Stimulated activated naive CD8-positive, alpha-beta T cell treated with anti-CD3 and anti-CD28 coated beads, Interleukin-15, amount 100 ng/mL, for 72 hours (primary cell): ENCODE data around the gene U2AF2.

Source experiments
- ATAC-seq: fragments of 150-1000 bp; cut with Tn5 transposase; 2 replicates; pipeline ENCODE4 v1.10.0; 2021; ENCODE audit warnings: mild to moderate bottlenecking, moderate library complexity
- DNase-seq, 2 donors: peaks; one replicate each; pipeline ENCODE4 v3.0.0; 2021 to 2022
- H3K27ac Mint-ChIP-seq, 2 donors: one replicate each; pipeline ENCODE4 v1.8.0; 2022; ENCODE audit warnings: mild to moderate bottlenecking in 2 of 2, mixed read lengths in 2 of 2, moderate library complexity in 2 of 2
- H3K27me3 Mint-ChIP-seq: one replicate; pipeline ENCODE4 v1.8.0; 2022; ENCODE audit warnings: mixed read lengths
- H3K4me1 Mint-ChIP-seq: one replicate; pipeline ENCODE4 v1.8.0; 2022; ENCODE audit warnings: mild to moderate bottlenecking, mixed read lengths
- H3K4me3 Mint-ChIP-seq, 2 donors: one replicate each; pipeline ENCODE4 v1.8.0; 2022; ENCODE audit warnings: mild to moderate bottlenecking in 2 of 2, mixed read lengths in 2 of 2, moderate library complexity in 1 of 2
- H3K9me3 Mint-ChIP-seq, 2 donors: one replicate each; pipeline ENCODE4 v1.8.0; 2022; ENCODE audit warnings: mixed read lengths in 2 of 2

The U2AF2 gene

GRCh38 chr19:55671054-55671378 is 16.2 kb downstream of the U2AF2 start:
- no peak overlapping the region for H3K4me3 Mint-ChIP-seq
- peaks cover 76% of the 10 kb centered on the region for H3K4me1 Mint-ChIP-seq
- DNase-seq (no peak), ATAC-seq (no peak)
- H3K27ac Mint-ChIP-seq, result peak overlapping the region in 1 of 2 donors; percentile 48
- no peaks in the 10 kb centered on the region for H3K9me3 Mint-ChIP-seq
- no peaks in the 10 kb centered on the region for H3K27me3 Mint-ChIP-seq

GRCh38 chr19:55672418-55672817 is 17.6 kb downstream of the U2AF2 start:
- Mint-ChIP-seq H3K4me3 (no peak overlapping the region), H3K9me3 (no peaks in the 10 kb centered on the region), H3K27me3 (no peaks in the 10 kb centered on the region), H3K27ac (no peak overlapping the region), H3K4me1 (peaks cover 79% of the 10 kb centered on the region)
- ATAC-seq (no peak), DNase-seq (no peak)

GRCh38 chr19:55673465-55673864 is 18.6 kb downstream of the U2AF2 start:
- Mint-ChIP-seq H3K9me3 (no peaks in the 10 kb centered on the region), H3K27me3 (no peaks in the 10 kb centered on the region), H3K27ac (peak overlapping the region; percentile 35 to 74), H3K4me3 (peak overlapping the region in 1 of 2 donors; percentile 56), H3K4me1 (peaks cover 80% of the 10 kb centered on the region)
- DNase-seq, result no peak
- ATAC-seq, result no peak

GRCh38 chr19:55673889-55674288 is 19.1 kb downstream of the U2AF2 start:
- peak overlapping the region in 1 of 2 donors; percentile 56 for H3K4me3 Mint-ChIP-seq
- H3K27ac Mint-ChIP-seq, result peak overlapping the region in 1 of 2 donors; percentile 74
- H3K4me1 Mint-ChIP-seq, result peaks cover 84% of the 10 kb centered on the region
- no peaks in the 10 kb centered on the region for H3K9me3 Mint-ChIP-seq
- no peak for DNase-seq
- no peak for ATAC-seq
- no peaks in the 10 kb centered on the region for H3K27me3 Mint-ChIP-seq

- Mint-ChIP-seq H3K27ac (peak overlapping the region in 1 of 2 donors; percentile 54), H3K4me3 (peak overlapping the region; percentile 53 to 91), H3K4me1 (peaks cover 84% of the 10 kb centered on the region), H3K27me3 (no peaks in the 10 kb centered on the region), H3K9me3 (no peaks in the 10 kb centered on the region)
- ATAC-seq, result no peak
- DNase-seq, result no peak
Observed at GRCh38 chr19:55674459-55674840, 19.6 kb downstream of the U2AF2 start.

GRCh38 chr19:55674841-55675660 is 20.2 kb downstream of the U2AF2 start, which contains the start of gene EPN1:
TSS of gene EPN1 (plus strand) at chr19:55675226. CDS start at chr19:55678628, 3,402 bp downstream.
- peak; percentile 94 to 97 for DNase-seq
- Mint-ChIP-seq H3K4me1 (peaks cover 84% of the 10 kb centered on the region), H3K4me3 (peak within 1 kb of the TSS; percentile 91 to 92), H3K9me3 (no peaks in the 10 kb centered on the region), H3K27ac (peak within 1 kb of the TSS; percentile 79 to 91), H3K27me3 (no peaks in the 10 kb centered on the region)
- peak; percentile 94 for ATAC-seq

- DNase-seq (no peak), ATAC-seq (no peak)
- Mint-ChIP-seq H3K27ac (peak overlapping the region; percentile 79 to 91), H3K27me3 (no peaks in the 10 kb centered on the region), H3K4me1 (peaks cover 84% of the 10 kb centered on the region), H3K9me3 (no peaks in the 10 kb centered on the region), H3K4me3 (peak overlapping the region; percentile 91 to 92)
Observed at GRCh38 chr19:55675661-55676354, 21.0 kb downstream of the U2AF2 start.

GRCh38 chr19:55676383-55676782 is 21.5 kb downstream of the U2AF2 start:
- H3K4me3 Mint-ChIP-seq, result peak overlapping the region; percentile 91 to 92
- H3K27ac Mint-ChIP-seq, result no peak overlapping the region
- peaks cover 80% of the 10 kb centered on the region for H3K4me1 Mint-ChIP-seq
- no peak for DNase-seq
- no peak for ATAC-seq
- H3K9me3 Mint-ChIP-seq, result no peaks in the 10 kb centered on the region
- H3K27me3 Mint-ChIP-seq, result no peaks in the 10 kb centered on the region

GRCh38 chr19:55676889-55677505 is 22.2 kb downstream of the U2AF2 start:
- peak overlapping the region; percentile 91 to 92 for H3K4me3 Mint-ChIP-seq
- DNase-seq, result no peak
- H3K27me3 Mint-ChIP-seq, result no peaks in the 10 kb centered on the region
- ATAC-seq, result no peak
- H3K9me3 Mint-ChIP-seq, result no peaks in the 10 kb centered on the region
- peak overlapping the region in 1 of 2 donors; percentile 48 for H3K27ac Mint-ChIP-seq
- peaks cover 76% of the 10 kb centered on the region for H3K4me1 Mint-ChIP-seq

- ATAC-seq (no peak), DNase-seq (no peak)
- Mint-ChIP-seq H3K4me3 (peak overlapping the region in 1 of 2 donors; percentile 38), H3K9me3 (no peaks in the 10 kb centered on the region), H3K27ac (peak overlapping the region; percentile 48 to 73), H3K4me1 (peaks cover 70% of the 10 kb centered on the region), H3K27me3 (no peaks in the 10 kb centered on the region)
Observed at GRCh38 chr19:55677572-55678028, 22.8 kb downstream of the U2AF2 start.

- Mint-ChIP-seq H3K4me1 (peaks cover 67% of the 10 kb centered on the region), H3K4me3 (peak overlapping the region in 1 of 2 donors; percentile 38), H3K27me3 (no peaks in the 10 kb centered on the region), H3K9me3 (no peaks in the 10 kb centered on the region), H3K27ac (peak overlapping the region; percentile 73 to 94)
- DNase-seq, result no peak
- ATAC-seq, result no peak
Observed at GRCh38 chr19:55678121-55678671, 23.4 kb downstream of the U2AF2 start.

- peaks cover 54% of the 10 kb centered on the region for H3K4me1 Mint-ChIP-seq
- ATAC-seq, result no peak
Observed at GRCh38 chr19:55679343-55680257, 24.8 kb downstream of the U2AF2 start.

GRCh38 chr19:55680339-55681130 is 25.7 kb downstream of the U2AF2 start:
- H3K27ac Mint-ChIP-seq, result peak overlapping the region in 1 of 2 donors; percentile 77
- ATAC-seq (no peak), DNase-seq (no peak)
- no peaks in the 10 kb centered on the region for H3K9me3 Mint-ChIP-seq
- H3K27me3 Mint-ChIP-seq, result no peaks in the 10 kb centered on the region
- H3K4me3 Mint-ChIP-seq, result no peak overlapping the region
- H3K4me1 Mint-ChIP-seq, result peaks cover 54% of the 10 kb centered on the region

More at GRCh38 chr19:55679343-55680257, 24.8 kb downstream of the U2AF2 start:
- H3K9me3 Mint-ChIP-seq, result no peaks in the 10 kb centered on the region
- peak overlapping the region in 1 of 2 donors; percentile 83 for H3K27ac Mint-ChIP-seq
- H3K27me3 Mint-ChIP-seq, result no peaks in the 10 kb centered on the region
- DNase-seq, result no peak
- no peak overlapping the region for H3K4me3 Mint-ChIP-seq
